HG03196 (cell line): ENCODE measurements around the gene GNAS.

Experiments
- ATAC-seq: cut with Tn5 transposase; IDR thresholded peaks from one replicate; pipeline ENCODE4 v1.9.1; 2021; ENCODE audit not compliant: unreplicated experiment

GNAS gene

GRCh38 chr20:58851969-58852458 is 502 bp upstream of the GNAS start:
- ATAC-seq, result no peak

DNA sequence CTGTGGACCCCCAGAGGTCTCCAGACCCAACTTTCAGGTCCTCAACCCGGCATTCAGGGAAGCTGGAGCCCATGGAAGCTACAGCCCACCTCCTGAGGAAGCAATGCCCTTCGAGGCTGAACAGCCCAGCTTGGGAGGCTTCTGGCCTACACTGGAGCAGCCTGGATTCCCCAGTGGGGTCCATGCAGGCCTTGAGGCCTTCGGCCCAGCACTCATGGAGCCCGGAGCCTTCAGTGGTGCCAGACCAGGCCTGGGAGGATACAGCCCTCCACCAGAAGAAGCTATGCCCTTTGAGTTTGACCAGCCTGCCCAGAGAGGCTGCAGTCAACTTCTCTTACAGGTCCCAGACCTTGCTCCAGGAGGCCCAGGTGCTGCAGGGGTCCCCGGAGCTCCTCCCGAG is 950 bp downstream of the GNAS start:
- ATAC-seq, result no peak

DNA sequence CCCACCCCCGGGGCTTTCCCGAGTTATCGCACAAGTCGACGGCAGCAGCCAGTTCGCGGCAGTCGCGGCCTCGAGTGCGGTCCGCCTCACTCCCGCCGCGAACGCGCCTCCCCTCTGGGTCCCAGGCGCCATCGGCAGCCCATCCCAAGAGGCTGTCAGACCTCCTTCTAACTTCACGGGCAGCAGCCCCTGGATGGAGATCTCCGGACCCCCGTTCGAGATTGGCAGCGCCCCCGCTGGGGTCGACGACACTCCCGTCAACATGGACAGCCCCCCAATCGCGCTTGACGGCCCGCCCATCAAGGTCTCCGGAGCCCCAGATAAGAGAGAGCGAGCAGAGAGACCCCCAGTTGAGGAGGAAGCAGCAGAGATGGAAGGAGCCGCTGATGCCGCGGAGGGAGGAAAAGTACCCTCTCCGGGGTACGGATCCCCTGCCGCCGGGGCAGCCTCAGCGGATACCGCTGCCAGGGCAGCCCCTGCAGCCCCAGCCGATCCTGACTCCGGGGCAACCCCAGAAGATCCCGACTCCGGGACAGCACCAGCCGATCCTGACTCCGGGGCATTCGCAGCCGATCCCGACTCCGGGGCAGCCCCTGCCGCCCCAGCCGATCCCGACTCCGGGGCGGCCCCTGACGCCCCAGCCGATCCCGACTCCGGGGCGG is 1.6 kb downstream of the GNAS start:
- no peak for ATAC-seq

GRCh38 chr20:58854638-58855471 is 2.3 kb downstream of the GNAS start:
- ATAC-seq, result no peak

DNA sequence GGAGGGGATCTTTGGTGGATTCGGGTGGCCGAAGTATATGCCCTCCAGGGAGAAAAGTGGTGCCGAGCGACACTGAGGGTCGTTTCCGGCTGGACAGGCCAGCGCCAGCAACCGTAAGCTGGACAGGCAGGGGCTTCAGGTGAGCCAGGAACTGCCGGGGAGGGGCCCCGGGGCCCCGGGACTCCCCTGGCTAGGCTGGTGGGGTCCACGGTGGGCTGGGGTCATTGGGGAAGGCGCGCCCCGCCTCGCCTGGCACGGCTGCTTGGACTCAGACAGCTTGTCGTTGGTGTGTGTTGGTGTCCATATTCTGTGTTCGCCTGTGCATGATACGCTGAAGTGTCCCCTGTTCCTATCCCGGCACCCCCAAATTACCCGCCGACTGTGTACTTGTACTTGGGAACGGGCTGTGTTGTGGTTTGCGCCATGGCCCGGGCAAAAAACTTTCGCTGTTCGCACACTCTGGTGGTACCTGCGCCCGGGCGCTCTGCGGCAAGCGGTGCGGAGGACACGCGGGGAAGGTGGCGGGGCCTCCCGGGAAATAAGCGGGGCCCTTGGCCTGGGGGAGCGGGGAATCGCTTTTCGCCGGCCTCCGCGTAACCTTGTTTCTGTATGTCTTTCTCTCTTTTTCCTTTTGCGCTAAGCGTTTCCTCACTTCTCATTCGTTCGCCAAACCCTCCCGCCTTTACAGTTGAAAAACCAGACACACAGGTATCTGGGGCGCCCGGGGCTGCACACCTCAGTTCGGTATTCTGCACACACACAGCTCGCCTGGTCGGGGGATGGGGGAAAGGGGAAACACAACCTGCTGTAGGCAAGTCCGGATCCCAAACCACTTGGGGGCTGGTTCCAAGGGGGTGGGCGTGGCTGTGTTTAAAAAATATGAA is 3.2 kb downstream of the GNAS start:
- no peak for ATAC-seq

GRCh38 chr20:58863044-58863790 is 10.7 kb downstream of the GNAS start:
- no peak for ATAC-seq

DNA sequence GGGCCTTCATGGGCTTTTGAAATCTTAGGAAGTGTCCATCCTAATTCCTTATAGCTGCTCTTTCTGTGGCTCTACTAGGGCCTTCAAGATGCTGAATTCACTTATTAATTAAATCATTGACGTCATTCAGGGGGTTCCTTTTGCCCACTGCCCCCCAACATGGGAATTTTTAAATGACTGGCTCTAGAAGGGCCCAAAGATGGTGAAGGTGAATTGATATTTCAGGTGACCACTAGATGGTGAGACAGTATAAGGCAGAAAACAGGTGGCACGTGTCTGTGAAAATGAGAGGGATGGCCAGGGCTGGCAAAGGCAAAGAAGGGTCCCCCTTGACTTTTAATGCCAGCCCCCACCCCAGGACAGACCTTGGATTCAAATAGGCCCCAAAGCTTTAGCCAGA is 11.8 kb downstream of the GNAS start:
- ATAC-seq, result no peak

- no peak for ATAC-seq
Observed at GRCh38 chr20:58865843-58866242, 13.3 kb downstream of the GNAS start.

DNA sequence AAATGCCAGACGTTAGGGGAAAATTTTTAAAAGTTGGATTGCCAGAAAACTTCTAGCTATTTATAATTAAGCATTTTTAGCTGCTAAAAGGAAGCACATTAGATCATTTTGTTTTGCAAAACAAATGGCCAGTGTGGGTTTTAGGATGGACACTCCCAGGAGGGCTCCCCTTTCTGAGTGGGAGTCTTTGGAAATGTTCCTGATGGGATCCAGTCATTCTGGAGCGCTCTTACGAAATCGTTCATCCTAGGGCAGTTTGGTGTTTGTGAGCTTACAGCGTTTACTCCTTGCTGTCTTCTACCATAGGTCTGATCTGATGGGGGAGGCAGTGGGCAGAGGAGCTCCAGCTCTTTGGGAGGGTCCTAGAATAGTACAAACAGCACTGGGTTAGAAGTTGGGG is 14.7 kb downstream of the GNAS start:
- ATAC-seq, result no peak

DNA sequence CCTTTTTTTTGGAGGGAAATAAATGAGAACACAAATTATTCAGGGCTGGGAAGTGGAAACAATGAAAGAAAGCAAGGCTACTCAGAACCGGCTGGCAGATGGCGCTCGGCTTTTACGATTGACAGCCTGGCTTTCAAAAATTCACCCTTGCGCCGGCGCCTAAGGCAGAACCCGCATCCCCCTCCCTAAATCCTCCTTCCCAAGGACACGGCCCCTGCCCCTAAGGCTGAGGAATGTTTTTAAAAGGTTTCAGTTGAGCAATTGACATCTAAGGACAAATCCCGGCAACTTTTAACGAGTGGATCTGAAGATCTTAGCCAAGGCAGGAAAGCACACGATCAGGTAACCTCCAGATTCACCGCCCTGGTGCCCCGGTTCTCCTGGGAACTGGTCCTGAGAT is 16.3 kb downstream of the GNAS start:
- no peak for ATAC-seq

GRCh38 chr20:58869662-58870227 is 17.2 kb downstream of the GNAS start:
- ATAC-seq, result no peak

DNA sequence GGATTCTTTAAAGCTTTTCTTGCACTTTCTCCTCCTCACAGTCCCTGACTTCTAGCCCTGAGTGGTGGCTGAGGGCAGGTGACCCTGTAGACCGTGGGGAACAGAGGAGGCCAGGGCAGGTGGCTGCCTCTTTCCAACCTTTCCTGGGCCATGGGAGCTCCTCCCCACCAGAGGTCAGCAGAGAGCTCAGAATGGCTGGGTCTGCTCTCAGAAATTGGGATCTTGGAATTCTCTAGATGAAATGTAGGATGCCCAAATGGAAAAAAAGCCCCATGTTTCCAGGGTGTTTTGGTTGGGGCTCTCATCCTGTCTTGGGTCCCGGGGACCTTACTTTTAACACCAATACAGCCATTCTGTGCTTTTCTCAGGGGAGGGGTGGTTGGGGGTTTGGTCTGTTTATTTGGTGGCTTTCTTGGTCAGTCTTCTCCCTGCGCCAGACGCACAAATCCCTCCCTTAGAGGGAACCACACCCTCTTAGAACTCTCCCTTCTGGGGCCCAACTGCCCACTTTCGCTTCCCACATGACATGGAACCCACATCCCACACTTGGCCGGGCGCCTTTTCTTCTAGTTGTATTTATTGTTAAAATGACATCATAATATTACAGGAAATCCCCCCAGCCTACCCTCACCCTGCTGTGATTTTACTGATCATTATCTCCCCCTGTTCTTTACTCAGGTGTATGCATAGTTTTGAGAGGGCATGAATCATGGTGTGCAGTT is 17.9 kb downstream of the GNAS start:
- ATAC-seq, result no peak

- no peak for ATAC-seq
Observed at GRCh38 chr20:58871533-58872102, 19.1 kb downstream of the GNAS start.

- no peak for ATAC-seq
Observed at GRCh38 chr20:58874469-58874868, 22.0 kb downstream of the GNAS start.

- no peak for ATAC-seq
Observed at GRCh38 chr20:58875111-58875510, 22.6 kb downstream of the GNAS start.

DNA sequence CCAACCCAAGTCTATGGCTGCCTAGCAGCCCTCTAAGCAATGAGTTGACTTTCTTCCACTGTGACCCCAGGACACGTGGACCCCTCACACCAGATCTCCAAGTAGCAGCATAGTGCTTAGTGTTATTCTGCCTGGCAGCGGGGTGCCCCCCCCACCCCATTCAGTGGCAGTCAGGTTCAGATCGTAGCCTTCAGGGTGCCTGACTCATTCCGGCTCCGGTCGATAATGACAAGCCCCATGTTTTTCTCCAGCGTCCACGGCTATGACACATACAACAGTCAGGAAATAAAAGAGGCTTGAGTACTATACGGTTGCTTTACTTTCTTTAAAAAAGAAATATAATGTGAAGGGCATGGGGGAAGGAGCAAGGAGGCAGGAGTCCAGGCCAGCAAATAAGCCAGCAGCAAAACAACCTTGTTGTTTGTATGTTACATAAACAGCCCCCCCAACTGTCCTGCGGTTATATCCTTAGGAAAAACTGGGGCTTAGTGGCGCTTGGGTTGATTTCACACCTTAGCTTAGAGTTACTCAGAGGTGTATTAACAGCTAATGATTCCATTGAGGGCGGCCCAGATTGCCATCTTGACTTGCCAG is 23.1 kb downstream of the GNAS start:
- ATAC-seq, result no peak

- ATAC-seq, result no peak
Observed at GRCh38 chr20:58876437-58876836, 23.9 kb downstream of the GNAS start.

DNA sequence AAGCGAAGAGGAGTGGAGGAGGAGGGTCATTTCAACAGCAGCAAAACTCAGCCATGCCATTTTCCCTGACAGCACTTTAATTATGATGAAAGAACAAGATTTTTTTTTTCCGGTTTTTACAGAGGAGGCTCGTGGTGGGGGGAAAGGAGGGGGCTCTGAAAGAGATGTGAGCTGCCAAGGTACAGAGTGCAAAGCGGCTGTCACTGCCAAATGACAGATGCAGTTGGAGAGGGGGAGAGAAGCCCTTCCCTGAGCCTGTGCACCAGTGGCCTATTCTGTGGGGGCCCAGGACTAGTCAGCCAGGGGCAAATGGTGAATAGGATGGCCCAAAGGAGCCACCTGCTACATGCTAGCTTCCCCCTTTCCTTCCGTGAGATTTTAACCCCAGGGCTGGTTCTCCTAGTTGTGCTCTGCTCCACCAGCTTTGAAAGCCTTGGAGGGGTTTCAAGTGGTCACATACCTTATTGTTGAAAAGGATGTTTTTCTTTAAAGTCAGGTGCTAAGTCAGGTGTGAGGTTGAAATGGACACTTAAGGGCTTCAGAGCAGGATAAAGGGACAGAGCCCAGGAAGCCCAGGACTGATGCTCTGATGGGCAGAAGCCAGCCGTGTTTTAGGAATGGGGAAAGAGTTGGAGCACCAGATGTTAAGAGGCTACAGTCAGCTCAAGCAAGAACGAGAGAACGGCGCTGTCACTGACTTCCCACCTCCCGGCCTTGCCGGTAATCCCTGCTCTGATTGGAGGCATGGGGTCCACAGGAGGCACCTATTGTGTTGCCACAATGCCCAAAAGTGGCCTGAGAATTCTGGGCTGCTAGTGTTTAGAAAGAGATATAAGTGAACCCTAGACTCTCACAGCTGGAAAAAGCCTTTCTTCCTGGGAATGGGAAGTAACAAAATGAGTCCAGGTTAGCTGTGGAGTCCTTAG is 24.8 kb downstream of the GNAS start:
- ATAC-seq, result no peak
